Renal cortex interstitium (tissue), 11 donors: Measurements from ENCODE around the gene FOCAD. TPM values are rescaled to one million over a fixed set of nuclear protein-coding genes. Genes with fewer than 3 reads are reported as not detected.

Source experiments
- DNase-seq, 11 donors: peaks; one replicate each; pipeline ENCODE4 v3.0.0-alpha.2; 2013; ENCODE audit warnings: low read depth in 9 of 11, low spot score in 4 of 11; ENCODE audit errors: extremely low read depth in 1 of 11
- polyA plus RNA-seq, 3 donors: library from polyadenylated mRNA; unstranded; fragments of 120-200 nt; gene quantifications; one replicate each; pipeline ENCODE4 v1.2.1, GENCODE V29; 2013; ENCODE audit not compliant: insufficient read length in 3 of 3

Gene FOCAD
- polyA plus RNA-seq, 3 donors, result 26.8 to 36.8 (median 29.8) TPM

DNA sequence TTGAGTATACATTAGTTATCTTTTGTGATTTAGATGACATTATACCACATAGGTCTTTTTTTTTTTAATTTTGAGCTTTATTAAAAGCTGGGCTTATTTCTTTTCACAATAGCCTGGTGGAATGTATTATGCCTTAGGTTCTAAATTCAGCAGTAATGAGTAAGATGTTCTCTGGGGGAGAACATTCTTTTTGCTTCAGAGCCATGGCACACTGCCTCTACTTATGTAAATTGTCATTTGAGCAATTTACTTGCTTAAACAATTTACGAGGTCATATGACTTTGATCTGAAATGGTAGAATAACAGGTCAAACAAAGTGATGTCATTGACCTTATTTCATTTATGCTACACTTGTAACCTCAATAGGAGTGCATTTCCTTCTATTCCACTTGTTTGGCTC, 154.2 kb downstream of the FOCAD start:
- no peak for DNase-seq

DNA sequence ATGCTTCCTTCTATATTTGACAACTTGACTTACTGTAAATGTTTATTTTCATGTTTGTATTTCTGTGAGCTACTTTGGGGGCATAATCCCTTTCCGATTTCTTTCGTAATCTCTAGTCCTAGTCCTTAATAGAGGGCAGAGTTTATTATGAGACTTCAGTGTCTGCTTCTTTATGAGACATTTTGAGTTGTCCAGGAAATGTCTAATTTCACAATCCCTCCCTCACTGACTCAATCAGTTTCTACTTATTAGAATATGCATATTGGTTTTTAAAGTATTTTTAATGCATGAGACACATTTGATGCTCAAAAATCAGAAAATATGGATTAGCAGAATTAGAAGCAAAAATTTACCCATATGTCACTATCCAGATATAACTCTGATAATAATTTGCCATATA, 160.9 kb downstream of the FOCAD start:
- no peak for DNase-seq

DNA sequence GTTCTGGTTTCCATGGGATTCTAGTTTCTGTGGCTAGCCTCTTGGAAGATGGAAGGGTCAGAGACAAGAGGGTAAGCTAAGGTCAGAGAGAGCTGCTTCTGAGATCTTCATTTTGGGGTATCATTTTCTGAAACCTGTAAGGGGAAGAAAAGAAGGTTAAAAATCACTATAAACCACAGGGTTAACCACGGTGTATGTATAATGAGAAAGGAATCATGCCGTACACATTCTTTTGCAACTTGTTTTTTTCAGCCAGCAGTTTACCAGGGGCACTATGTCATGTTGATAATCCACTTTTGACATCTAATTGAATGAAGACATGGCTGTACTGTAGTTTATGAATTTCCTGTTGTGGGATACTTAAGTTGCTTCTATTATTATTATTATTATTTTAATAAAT, 164.4 kb downstream of the FOCAD start:
- DNase-seq, result no peak

DNA sequence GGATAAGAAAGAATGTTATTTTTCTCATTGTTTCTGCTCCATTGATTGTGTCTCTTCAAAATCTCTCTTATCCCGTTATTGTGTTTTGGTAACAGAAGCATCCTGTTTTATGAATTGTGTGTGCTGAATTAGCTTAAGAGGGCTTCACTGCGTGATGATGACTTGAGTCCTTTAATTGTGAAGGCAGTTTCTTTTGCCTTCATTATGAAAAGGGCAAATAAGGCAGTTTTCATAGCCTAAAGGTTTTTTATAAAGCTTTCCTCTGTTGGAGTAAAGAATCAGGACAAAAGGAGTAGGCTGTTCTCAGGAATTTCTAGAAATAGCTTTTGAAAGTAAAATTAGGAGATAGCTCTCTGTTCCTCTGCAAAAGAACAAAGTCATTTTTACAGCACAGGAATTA, 169.8 kb downstream of the FOCAD start:
- no peak for DNase-seq

DNA sequence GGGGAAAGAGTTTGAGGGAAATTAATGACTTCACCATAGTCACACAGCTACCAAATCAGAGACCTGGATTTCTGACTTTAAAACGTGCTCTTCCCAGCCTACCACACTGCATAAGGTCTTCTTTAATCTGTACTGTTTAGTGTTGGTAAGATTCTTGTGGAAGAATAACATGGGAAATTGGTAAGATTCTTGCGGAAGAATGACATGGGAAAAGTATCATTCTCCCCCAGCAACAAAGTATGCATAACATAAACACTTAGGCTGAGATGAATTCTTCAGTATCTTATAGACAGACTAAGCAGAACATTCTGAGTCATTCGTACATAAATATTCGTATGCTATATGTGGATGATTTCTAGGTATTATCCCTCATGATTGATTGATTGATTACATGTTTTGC, 170.4 kb downstream of the FOCAD start:
- DNase-seq, result no peak

DNA sequence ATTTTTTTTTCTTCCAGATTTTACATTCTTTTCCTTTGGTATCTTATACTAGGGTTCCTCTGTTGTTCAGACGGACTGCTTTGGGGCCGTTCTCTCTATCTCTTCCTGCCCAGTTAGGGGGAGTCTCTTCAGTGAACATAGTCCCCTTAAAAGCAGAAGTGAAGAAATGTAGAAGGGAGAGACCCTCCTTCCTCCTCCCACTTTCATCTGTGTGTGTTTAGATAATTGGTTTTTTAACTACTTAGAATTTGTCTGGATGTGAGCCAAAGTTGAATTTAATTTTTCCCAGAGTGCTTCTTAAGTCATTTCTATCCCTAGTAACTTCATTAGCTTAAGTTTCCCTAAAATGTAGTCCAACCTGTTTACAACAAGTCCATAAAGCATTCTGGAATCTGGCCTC, 179.9 kb downstream of the FOCAD start:
- peak in 3 of 11 donors; percentile 7 to 17 (median 13) for DNase-seq

DNA sequence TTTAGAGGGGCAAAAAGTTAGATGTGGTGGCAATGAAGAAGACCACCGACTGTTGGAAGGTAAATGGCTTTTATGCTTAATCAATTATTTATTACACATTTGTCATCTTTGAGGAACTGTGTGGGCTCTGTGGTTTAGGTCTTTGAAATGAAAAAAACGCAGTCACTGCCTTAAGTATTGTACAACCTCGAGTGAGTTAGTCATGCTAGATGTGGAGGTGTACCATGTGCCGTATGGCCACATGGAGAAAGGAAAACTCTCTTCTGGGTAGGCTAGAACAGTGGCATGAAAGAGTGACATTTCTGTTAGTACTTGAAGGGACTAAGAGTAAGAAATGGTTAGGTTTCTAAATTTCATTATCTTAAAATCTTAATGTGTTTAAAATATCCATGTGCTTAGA, 181.3 kb downstream of the FOCAD start:
- no peak for DNase-seq

DNA sequence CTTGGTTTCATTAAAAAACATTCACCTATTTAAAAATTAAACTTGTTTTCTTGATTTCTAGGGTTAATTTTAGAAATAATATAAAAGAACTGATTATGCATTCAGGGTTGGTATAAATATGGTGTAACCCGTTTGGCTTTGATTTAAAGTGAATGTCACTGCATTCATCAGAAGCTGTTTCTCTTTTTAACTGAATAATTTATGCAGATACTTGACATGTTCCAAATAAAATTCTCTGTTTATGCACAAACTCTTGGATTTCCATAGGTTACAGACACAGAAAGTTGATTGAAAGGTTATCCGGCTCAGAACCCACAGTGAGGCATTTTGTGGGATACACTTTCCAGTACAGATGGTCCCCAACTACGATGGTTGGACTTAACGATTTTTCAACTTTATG, 186.1 kb downstream of the FOCAD start:
- DNase-seq, result no peak

DNA sequence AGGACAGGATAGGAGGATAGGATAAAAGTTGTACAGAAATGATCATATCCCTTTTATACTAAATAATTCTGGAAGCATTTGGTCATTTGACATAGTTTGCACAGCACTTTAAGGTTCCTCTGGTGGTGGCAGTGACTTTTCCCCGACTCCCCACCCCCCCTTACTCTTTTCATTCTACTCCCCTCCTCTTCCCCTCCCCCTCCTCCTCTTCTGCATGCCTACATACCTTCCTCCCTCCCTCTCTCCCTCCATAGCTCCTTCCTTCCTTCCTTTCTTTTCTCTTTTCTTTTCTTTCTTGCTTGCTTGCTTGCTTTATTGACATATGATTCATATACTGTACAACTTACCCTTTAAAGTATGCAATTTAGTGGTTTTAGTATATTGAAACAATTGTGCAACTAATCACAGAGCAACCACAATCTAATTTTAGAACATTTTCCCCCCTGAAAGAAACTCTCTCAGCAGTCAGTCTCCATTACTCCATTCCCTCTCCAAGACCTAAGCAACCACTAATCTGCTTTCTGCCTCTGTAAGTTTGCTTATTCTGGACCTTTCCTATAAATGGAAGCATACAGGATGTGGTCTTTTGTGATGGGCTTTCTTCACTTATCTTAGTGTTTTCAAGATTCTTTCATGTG, 188.4 kb downstream of the FOCAD start:
- no peak for DNase-seq

DNA sequence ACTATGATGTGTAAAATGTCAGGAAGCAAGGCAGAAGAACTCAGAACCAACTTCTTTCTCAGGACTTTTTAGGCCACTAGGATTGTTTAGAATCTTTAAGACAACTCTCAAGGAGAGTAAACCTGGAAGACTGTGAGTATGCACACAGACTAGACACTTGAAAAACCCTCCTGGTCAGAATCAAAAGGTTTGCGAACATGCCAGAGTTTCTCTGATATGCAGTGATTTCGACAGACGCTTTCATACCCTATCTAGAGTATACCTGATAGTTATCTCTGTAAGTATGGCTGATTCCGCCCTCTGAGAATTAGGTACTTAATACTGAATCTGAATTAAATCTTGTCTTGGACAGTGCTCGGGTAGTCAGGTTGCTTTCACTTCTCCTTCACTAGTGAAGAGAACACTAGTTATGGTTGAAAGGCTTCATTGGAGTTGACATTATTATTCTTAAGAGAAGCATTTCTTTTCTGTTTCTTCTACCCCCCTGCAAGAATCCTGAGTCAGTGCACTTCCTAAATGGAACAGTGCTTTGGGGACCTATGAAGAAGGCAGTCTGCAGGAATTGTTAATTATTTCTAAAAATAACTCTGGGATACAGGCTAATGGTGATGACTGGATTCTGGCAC, 189.3 kb downstream of the FOCAD start:
- DNase-seq, result no peak

DNA sequence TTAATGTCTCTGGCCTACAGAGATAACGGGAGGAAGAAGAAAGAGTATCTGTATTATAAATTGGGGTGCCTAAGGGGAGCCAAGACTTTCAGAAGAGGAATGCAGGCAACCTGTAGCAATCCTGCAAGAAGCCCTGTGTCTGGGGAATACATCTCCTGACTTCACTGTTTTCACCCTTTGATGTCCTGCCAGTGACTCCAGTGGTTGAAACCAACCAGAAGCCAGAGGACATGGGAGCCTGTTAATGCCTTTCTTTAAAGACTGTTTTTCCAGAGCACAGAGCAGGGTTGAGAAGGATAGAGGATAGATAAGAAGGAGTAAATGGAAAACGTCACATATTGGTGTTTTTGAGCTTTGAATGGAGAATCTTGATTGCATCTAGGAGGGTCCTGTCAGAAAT, 196.2 kb downstream of the FOCAD start:
- no peak for DNase-seq

DNA sequence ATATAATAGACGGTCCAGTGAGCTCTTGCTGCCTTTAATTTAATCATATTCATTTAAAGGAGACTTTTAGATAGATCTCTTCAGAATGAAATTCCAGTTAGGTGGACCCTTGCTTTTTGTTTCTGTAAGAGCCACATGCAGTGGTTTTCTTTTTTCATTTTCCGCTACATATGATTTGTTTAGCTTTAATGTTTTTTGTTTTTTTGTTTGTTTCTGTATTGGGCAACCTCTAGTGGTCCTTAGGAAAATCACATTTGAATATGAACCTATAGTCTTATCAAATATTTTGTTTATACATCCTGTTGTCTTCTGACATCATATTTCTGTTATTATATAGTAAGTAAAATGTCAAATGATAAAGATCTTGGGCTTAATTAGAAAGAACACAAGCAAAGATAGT, 196.6 kb downstream of the FOCAD start:
- DNase-seq, result no peak

DNA sequence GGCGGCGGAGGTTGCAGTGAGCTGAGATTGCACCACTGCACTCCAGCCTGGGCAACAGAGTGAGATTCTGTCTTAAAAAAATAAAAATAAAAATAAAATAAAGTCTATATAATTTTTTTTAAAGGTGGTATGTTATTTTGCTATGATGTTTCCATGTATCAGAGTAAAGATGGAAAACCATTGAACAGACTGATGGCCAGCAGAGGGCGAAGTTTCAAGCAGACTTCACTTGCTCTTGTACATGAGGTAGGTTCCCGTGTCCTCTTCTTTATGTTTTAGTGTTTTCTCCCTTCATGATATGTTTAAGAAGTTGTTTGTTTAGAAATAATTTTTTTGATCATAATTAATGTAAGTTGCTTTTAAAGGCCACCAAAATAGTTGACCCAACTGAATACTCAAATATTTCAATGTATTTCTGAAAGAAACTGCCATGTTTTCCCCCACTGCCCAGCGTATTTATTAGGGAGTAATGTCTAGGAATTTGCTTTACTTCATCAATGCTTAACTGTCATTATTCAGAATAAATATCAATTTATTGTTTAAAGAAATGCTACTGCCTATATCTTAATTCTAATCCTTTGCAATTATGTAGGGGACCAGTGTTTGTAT, 201.0 kb downstream of the FOCAD start:
- peak in 5 of 11 donors; percentile 5 to 22 (median 17) for DNase-seq

DNA sequence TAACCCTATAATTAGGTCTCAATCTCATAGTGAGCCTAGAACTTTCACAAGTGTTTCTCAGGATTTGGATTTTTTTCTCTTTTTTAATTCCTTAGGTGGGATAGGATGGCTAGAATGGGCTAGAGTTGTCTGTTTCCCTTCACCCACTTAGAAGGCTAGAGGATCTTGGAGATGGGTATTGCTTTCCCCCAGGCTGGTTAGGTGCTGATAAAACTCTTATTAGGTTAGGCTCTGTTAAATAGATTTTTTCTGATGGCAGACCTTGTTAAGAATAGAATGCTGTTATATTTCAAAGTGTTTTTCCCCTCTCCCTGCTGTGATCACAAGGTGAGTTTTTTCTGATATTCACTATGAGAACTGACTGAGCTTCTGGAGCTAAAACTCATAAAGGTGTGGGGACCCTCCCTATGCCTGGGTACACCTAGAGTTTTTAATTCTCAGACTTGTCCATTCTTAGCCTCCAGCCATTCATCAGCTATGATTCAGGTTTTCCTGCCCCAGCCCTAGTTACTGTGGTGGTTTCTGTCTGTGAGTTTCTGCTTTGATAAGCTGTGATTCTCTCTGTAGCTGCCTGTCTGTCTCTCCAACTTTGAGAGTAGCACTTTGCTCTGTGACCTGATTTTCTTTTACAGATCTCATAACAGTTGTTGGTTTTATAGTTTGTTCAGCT, 215.0 kb downstream of the FOCAD start:
- DNase-seq, result no peak

DNA sequence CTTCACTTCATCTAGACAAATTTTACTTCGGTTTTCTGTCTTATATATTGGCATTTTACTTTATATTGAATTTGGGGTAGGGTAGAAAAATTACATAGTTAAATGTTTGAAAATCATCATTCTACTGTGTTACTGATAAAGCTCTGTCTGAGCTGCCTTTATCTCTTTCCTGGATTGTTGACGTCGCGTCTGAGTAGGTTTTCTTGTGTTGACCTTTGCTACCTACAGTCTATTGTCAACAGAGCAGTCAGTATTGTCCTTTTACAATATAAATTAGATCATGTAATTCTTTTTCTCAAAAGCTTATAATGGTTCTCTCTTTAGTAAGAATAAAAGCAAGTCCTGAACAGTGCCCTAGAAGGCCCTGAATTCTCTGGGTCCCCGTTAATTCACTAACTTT, 219.2 kb downstream of the FOCAD start:
- DNase-seq, result no peak

DNA sequence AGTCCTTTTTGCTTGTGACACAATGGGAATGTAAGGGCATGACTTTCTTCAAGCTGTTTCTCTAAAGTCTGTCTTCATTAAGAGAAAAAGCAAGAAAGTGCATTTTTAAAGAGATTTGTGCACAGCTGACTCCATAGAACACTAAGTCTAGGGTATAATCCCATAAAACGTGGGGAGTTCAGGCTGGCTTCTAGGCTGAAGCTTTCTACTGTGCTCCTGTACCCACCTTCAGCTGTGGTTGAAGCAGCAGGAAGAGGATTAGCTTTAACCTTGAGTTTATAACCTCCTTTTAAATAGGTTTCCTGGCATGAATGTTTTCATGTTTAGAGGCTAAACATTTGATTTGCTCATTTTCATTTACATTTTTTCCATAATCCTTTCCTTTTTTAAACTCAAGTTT, 220.9 kb downstream of the FOCAD start:
- no peak for DNase-seq

DNA sequence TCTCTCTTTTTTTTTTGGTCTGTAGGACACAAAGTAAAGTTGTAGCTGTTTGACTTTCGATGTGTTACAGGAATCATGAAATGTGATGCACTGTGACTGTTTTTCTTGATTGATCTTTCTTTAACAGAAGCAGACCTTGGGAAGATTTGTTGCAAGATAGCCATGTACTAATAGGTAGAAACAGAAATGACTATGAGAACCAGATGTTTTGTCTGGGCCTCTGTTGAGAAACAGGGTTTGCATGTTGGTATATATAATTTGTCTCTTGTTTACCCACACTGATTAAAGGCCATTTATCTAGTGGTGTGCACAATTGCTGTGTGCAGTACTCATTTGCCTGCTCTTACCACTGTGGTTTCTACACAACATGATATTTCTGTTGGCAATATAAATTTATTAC, 222.3 kb downstream of the FOCAD start:
- no peak for DNase-seq

DNA sequence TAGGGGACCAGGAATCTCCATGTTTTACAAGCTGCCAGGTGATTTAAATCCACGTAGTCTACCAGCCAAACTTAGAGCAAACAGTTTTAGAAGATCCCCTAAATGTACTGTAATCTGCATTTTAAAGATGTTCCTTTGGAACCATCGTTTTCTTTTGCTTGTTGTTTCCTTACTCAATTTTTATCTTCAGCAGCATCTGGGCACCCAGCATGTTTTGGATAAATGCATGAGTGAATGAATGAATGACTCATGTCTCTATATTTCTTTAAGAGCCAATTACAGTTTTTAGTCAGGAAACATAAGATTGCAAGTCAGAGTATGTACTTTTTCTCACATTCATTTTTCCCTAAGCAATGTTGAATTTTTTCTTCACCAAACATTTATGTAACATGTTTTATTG, 224.4 kb downstream of the FOCAD start:
- DNase-seq, result no peak

DNA sequence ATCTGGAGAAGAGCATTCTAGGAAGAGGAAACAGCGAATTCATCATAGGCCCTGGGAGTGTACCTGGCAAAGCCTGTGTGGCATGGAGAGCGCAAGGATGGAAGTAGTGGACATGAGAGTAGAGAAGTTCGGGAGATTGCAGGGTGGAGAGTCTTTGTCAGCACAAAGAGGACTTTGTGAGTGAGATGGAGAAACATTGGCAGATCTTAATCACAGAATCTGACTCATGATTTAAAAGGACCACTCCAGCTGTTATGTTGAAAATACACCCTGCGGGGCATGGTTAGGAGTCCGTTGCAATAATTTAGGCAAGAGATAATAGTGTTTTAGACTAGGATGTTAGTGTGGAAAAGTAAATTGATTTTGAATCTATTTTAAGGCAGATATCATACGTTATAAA, 230.5 kb downstream of the FOCAD start:
- DNase-seq, result no peak

DNA sequence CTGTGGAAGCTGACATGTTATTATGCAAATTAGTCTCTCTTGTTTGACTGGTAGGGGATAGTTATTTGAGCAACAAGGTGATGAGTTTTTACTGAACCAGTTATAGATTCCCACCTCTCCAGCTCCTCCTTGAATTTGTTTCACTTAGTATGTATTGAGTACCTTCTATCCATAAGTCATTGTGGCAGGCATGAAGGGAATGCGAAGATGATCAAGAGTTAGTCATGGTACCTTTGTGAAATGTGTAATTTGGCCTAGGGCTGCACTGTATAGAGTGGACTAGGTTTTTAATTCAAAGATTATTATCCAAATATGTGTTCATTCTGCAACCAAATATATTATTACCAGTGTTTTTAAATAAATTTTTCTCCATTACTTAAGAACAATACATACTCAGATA, 237.3 kb downstream of the FOCAD start:
- no peak for DNase-seq
